GM12892 (cell line): ENCODE data around the gene PREP.

ENCODE experiments used
- POLR2A ChIP-seq: IDR thresholded peaks from 2 replicates; pipeline ENCODE4 v1.6.1; 2011; ENCODE audit warnings: low read depth, low read length, control low read depth
- POLR2AphosphoS5 ChIP-seq: IDR thresholded peaks from 2 replicates; pipeline ENCODE4 v1.6.1; 2011; ENCODE audit warnings: low read depth, low read length, control low read depth

DNA sequence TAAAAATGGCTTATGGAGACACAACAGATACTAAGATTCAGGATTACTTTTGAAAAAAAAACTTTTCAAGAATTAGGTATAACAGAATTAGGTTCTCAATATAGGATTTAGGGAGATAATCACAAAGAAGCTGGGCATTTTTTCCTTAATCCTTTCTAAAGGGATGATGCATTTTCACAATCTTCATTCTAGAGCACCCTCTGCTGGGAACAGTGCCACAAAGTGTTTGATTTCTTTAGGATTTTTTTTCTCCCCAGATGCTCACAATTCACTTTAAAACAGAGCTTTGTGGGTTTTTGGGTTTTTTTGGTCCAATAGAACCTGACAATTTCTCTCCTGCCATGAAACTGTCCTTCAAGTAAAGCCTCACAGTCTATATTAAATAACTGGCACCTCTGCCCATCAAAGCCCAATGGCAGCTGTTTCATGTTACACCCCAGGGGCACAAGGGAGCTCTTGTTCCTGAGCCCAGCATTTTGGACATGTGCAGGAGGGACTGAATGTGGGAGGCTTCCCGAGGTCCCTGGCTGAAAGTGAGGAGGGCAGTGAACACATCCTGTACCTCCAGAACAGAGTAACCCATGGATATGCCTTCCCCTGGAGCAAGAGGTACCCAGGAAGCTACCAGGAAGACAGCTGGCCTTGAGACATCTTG is 39.7 kb downstream of the PREP start:
- no peak for TF ChIP-seq POLR2AphosphoS5
- TF ChIP-seq POLR2A, result no peak
